Measurements from ENCODE around the gene APOA4.
A peak's percentile ranks its signal among the peaks of the same experiment; 100 is the strongest.

Gene APOA4

DNA sequence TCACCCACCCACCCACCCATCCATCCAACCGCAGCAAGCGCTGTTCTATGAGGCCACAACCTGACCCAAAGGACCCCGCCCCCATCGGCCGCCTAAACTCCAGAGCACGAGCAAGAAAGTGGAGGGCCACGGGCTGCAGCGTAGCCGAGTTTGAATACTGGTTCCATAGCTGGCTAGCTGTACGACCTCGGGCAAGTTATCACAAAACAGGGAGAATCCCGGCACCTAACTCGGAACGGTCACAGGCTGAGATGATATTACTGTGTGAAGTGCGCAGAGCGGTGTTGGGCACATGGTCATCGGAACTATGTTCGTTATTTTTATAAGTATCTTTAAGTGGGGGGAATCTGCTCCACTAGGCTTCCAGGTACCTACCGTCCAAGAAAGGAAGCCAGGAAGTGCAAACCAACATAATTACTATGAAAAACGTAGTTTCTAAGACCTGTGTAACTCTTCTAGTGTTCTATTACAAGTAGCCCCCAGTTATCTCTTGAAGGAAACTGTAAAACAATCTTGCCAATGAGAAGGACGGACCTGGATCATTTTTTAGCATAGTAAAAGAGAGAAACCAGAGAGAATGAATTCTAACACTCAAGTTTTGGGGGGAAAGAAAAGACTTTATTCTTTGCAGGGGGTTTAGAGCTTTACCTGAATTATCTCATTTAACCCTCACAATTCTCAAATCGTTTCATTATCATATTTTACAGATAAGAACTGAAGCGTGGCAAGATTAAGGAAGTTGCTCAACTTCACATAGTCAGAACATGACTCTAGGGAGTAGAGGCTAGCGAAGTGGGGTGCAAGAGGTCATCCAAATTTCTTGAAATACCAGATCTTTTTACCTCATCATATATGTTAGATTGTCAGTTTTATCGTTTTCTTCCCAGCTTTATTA lies 49.7 kb downstream of the APOA4 start:
- peak; percentile 44 to 70 (median 58) for DNase-seq

DNA sequence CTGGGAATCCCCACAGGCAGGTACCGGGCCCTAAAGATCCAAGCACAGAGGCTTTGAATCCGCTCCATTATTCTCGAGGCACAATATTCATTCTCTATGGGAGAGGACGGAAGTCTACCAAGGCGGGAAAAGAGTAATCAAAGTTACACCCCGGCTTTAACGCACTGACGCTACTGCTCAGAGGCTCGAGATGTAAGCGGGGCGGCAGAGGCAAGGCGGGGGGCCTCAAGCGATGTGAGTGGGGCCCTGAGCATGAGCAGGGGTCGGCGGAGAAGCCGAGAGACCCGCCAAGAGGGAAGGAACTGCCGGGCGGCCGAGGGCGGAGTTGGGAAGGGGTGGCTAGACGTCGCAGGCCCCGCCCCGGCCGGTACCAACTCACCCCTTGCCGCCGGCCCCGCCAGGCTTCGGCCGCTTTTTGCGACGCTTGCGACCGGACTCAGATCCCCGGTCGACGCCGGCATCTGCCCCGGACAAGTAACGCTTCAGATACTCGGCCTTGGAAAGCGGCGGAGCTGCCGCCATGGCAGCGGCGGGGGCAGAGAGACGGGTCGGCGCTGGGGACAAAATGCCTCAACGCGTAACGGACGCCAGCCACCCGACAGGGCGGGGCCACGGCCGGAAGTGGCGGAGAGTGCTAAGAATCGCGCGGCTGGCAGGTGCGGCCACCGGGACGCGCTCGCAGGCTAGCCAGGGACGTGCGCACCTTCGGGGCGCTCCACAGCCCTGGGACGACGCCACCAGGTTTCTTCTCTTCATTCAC lies 50.5 kb downstream of the APOA4 start, which contains the start of gene BUD13:
Gene BUD13 (minus strand): TSS at position 545 of the 760 bp plus-strand sequence. CDS start 23 bp downstream, at position 522.
- peak; percentile 88 to 96 (median 92) for DNase-seq

DNA sequence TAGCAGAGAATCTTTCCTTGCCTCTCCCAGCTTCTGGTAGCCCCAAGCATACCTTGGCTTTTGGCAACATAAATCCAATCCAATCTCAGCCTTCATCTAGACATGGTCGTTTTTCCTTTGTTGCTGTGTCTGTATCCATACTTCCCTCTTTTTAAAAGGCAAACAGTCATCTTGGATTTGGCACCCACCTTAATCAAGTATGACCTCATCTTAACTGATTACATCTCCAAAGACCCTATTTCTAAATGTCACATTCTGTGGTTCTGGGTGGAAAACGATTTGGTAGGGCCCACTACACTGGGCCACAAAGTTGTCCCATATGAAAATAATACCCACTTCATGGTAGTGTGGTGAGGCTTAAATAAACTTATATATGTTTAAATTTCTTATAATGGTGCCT lies 51.2 kb downstream of the APOA4 start:
- no peak for DNase-seq

Data from suppressor macrophage (primary cell).